Panc1 (cell line): Measurements from ENCODE around the gene ATPAF2. TPM values are rescaled to one million over a fixed set of nuclear protein-coding genes. Genes with fewer than 3 reads are reported as not detected.
A peak's percentile ranks its signal among the peaks of the same experiment; 100 is the strongest.

Experiments used
- ATAC-seq: fragments of 200-7000 bp; cut with Tn5 transposase; 2 replicates; pipeline ENCODE4 v1.9.1; 2020; ENCODE audit warnings: mild to moderate bottlenecking, moderate library complexity
- BruUV-seq: library from RNA; stranded (reverse); fragments of 400-500 nt; replicated peaks from 2 replicates; lab custom pipeline; 2021; lab: Mats Ljungman, UMichigan
- CTCF ChIA-PET: fragments of 300-600 bp; sonication (Branson Sonifier 250); formaldehyde crosslinking; loops from one replicate; lab custom pipeline; 2022; ENCODE audit warnings: antibody characterized with exemption; lab: Charles Lee
- POLR2A ChIA-PET: fragments of 300-600 bp; sonication (Branson Sonifier 250); formaldehyde crosslinking; loops from one replicate; lab custom pipeline; 2022; ENCODE audit warnings: antibody characterized with exemption; lab: Charles Lee
- DNase-seq: peaks from one replicate; pipeline ENCODE4 v3.0.0-alpha.2; 2010; ENCODE audit warnings: low read depth, low spot score
- H3K27ac ChIP-seq: 2 replicates; pipeline ENCODE4 v1.5.1; 2011; ENCODE audit warnings: mild to moderate bottlenecking, low read length, inconsistent platforms
- H3K27me3 ChIP-seq: fragments of 200-500 bp; sonication (Bioruptor generic); 2 replicates; pipeline ENCODE4 v1.6.0; 2014; ENCODE audit warnings: low read length, inconsistent platforms; ENCODE audit not compliant: control insufficient read depth, insufficient read depth
- H3K36me3 ChIP-seq: fragments of 200-500 bp; sonication (Bioruptor generic); 2 replicates; pipeline ENCODE4 v1.5.1; 2014; ENCODE audit warnings: inconsistent platforms, mild to moderate bottlenecking, low read length, moderate library complexity; ENCODE audit not compliant: control insufficient read depth, insufficient read depth
- H3K4me1 ChIP-seq: 2 replicates; pipeline ENCODE4 v1.5.1; 2011; ENCODE audit warnings: inconsistent platforms, mild to moderate bottlenecking, low read length, moderate library complexity; ENCODE audit not compliant: control insufficient read depth, insufficient read depth
- H3K4me3 ChIP-seq, 2 experiments: 2 replicates each; pipeline ENCODE4 v1.5.1; 2011 to 2012; ENCODE audit warnings: low read depth in 2 of 2, low read length in 2 of 2, mild to moderate bottlenecking in 2 of 2, inconsistent platforms in 1 of 2, moderate library complexity in 1 of 2
- H3K9me3 ChIP-seq: fragments of 200-500 bp; sonication (Bioruptor generic); 2 replicates; pipeline ENCODE4 v1.5.1; 2014; ENCODE audit warnings: low read depth, mild to moderate bottlenecking, inconsistent platforms, low read length, moderate library complexity; ENCODE audit not compliant: control insufficient read depth, insufficient read depth
- POLR2AphosphoS5 ChIP-seq: IDR thresholded peaks from 2 replicates; pipeline ENCODE4 v1.6.1; 2012; ENCODE audit warnings: mild to moderate bottlenecking, low read depth, low read length, moderate library complexity
- SIN3A ChIP-seq: IDR thresholded peaks from 2 replicates; pipeline ENCODE4 v1.6.1; 2012; ENCODE audit warnings: low read depth, mild to moderate bottlenecking, low read length, moderate library complexity, borderline replicate concordance; ENCODE audit not compliant: insufficient read depth
- TCF7L2 ChIP-seq: IDR thresholded peaks from 2 replicates; pipeline ENCODE4 v1.6.1; 2011; ENCODE audit warnings: mild to moderate bottlenecking, low read depth, low read length, inconsistent platforms
- in situ Hi-C: cut with HindIII; loops from 2 replicates; pipeline ENCODE4 v1.10.0; 2016; ENCODE audit warnings: low sequenced_read_pairs, low pct_unique_long_range_greater_than_20kb
- intact Hi-C: fragments of 100-400 bp; cut with micrococcal nuclease; formaldehyde crosslinking; loops from one replicate; pipeline ENCODE4 v1.10.0; 2022; ENCODE audit not compliant: unreplicated experiment
- total RNA-seq: library from RNA; stranded (reverse); gene quantifications from one replicate; pipeline ENCODE4 v1.2.1, GENCODE V29; 2021; ENCODE audit not compliant: unreplicated experiment
- TF ChIP-seq, protein P1 (sequence below): fragments of 450-650 bp; IDR thresholded peaks from 2 replicates; pipeline ENCODE4 v1.5.1; 2017; ENCODE audit warnings: mild to moderate bottlenecking
- TF ChIP-seq, protein P2 (sequence below), 2 experiments: IDR thresholded peaks; 2 replicates each; pipeline ENCODE4 v1.6.1; 2011 to 2012; ENCODE audit warnings: low read depth in 2 of 2, control low read depth in 1 of 2, low read length in 1 of 2, mild to moderate bottlenecking in 1 of 2, moderate library complexity in 1 of 2; ENCODE audit not compliant: insufficient read depth in 1 of 2

Gene ATPAF2
- total RNA-seq, 1 experiment from 2014 or later, result 22.3 TPM

DNA sequence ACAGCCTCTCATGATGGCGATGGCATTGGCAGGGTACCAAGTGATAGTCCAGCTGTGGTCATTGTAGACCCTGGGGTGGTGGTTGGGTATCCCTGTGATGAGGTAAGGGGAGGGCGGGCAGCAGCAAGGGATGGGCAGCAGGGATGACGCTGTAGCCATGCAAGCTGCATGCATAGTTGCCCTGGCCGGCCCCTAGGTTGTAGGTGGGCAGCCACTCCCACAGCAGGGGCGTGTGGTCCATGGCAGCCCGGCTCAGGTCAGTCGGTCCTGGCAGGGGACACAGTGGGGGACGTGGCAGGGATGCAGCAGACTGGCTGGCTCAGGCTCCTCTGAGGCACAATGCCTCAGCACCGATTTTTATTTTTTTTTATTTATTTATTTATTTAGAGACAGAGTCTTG, 57.6 kb downstream of the ATPAF2 start:
- ATAC-seq (no peak), DNase-seq (no peak)
- intact Hi-C loops, result no loop called here
- Histone ChIP-seq H3K9me3 (no peaks in the 10 kb centered on the region), H3K4me1 (peaks cover 5% of the 10 kb centered on the region), H3K27ac (no peak overlapping the region), H3K27me3 (no peaks in the 10 kb centered on the region), H3K4me3 (no peak overlapping the region), H3K36me3 (no peaks in the 10 kb centered on the region)
- CTCF ChIA-PET, result no interaction called here
- POLR2A ChIA-PET, result no interaction called here
- in situ Hi-C loops, result no loop called here
- TF ChIP-seq, protein P1, sequence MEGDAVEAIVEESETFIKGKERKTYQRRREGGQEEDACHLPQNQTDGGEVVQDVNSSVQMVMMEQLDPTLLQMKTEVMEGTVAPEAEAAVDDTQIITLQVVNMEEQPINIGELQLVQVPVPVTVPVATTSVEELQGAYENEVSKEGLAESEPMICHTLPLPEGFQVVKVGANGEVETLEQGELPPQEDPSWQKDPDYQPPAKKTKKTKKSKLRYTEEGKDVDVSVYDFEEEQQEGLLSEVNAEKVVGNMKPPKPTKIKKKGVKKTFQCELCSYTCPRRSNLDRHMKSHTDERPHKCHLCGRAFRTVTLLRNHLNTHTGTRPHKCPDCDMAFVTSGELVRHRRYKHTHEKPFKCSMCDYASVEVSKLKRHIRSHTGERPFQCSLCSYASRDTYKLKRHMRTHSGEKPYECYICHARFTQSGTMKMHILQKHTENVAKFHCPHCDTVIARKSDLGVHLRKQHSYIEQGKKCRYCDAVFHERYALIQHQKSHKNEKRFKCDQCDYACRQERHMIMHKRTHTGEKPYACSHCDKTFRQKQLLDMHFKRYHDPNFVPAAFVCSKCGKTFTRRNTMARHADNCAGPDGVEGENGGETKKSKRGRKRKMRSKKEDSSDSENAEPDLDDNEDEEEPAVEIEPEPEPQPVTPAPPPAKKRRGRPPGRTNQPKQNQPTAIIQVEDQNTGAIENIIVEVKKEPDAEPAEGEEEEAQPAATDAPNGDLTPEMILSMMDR, result no peak
- no peak for TF ChIP-seq POLR2AphosphoS5
- TF ChIP-seq, protein P2, sequence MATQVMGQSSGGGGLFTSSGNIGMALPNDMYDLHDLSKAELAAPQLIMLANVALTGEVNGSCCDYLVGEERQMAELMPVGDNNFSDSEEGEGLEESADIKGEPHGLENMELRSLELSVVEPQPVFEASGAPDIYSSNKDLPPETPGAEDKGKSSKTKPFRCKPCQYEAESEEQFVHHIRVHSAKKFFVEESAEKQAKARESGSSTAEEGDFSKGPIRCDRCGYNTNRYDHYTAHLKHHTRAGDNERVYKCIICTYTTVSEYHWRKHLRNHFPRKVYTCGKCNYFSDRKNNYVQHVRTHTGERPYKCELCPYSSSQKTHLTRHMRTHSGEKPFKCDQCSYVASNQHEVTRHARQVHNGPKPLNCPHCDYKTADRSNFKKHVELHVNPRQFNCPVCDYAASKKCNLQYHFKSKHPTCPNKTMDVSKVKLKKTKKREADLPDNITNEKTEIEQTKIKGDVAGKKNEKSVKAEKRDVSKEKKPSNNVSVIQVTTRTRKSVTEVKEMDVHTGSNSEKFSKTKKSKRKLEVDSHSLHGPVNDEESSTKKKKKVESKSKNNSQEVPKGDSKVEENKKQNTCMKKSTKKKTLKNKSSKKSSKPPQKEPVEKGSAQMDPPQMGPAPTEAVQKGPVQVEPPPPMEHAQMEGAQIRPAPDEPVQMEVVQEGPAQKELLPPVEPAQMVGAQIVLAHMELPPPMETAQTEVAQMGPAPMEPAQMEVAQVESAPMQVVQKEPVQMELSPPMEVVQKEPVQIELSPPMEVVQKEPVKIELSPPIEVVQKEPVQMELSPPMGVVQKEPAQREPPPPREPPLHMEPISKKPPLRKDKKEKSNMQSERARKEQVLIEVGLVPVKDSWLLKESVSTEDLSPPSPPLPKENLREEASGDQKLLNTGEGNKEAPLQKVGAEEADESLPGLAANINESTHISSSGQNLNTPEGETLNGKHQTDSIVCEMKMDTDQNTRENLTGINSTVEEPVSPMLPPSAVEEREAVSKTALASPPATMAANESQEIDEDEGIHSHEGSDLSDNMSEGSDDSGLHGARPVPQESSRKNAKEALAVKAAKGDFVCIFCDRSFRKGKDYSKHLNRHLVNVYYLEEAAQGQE (IDR thresholded peaks at IDR 0.05; ENCODE audit: insufficient read depth in 1 of 2, low read depth in 2 of 2, low read length in 1 of 2), result no peak
- no peak for TF ChIP-seq SIN3A
- TF ChIP-seq TCF7L2, result no peak
- BruUV-seq, result no TSS peak

DNA sequence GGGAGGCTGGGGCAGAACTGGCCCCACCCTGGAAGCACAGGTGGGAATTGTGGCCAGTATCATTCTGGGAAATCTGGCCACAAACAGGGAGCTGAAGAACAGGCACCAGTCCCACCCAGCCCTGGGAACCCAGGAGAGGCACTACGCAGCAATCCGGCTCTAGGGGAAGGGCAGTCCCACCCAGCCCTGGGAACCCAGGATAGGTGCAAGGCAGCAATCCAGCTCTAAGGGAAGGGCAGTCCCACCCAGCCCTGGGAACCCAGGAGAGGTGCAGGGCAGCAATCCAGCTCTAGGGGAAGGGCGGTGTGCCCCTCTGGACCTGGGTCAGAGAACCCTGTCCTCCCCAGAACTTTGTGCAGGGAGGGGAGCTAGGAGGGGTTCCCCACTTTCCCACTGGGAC, 59.2 kb downstream of the ATPAF2 start:
- ATAC-seq (0 out of 2 replicates have a peak, but pooled peaks have one; percentile 27), DNase-seq (no peak)
- no peak overlapping the region for H3K4me3 ChIP-seq
- no peaks in the 10 kb centered on the region for H3K9me3 ChIP-seq
- no TSS peak for BruUV-seq
- H3K4me1 ChIP-seq, result peaks cover 5% of the 10 kb centered on the region
- no peak overlapping the region; the same call in 1 of the 2 replicates for H3K27ac ChIP-seq
- H3K27me3 ChIP-seq, result no peaks in the 10 kb centered on the region
- TF ChIP-seq POLR2AphosphoS5 (no peak), SIN3A (no peak), TCF7L2 (no peak)
- TF ChIP-seq, protein P1, result no peak
- intact Hi-C loops, result no loop called here
- in situ Hi-C loops, result no loop called here
- CTCF ChIA-PET, result interaction anchor here (0.8 kb wide), 1 partner anchor 89 kb away, joined by 3 read pairs; no protein-coding TSS in a partner anchor
- POLR2A ChIA-PET, result interaction anchor here (0.7 kb wide), 1 partner anchor 78 kb away, joined by 4 read pairs; no protein-coding TSS in a partner anchor
- no peaks in the 10 kb centered on the region for H3K36me3 ChIP-seq
